Measurements from ENCODE around the gene UGT1A10. TPM values are rescaled to one million over a fixed set of nuclear protein-coding genes. Genes with fewer than 3 reads are reported as not detected.

UGT1A10 gene
- total RNA-seq, 1 donor from 2014 or later, result not detected

DNA sequence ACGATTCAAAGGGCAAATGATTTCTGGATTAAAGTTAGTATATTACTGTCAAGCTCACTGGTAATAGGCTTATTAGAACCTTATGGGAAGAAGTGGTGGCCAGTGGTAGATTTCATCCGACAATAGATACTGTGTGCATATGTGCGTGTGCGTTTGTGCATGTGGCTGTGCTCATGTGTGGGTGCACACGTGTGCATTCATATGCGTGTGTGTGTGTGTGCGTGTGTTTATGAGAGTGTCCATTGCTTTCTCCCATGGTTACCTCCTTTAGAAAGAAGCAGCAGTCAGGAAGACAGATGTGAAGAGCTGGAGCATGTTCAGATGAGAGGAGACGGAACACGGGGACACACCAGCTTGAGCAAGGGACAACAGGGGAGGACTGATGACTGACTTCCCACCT, 133.0 kb downstream of the UGT1A10 start:
- peaks cover 21% of the 10 kb centered on the region for H3K27me3 Mint-ChIP-seq (ENCODE audit: low read depth)
- H3K9me3 Mint-ChIP-seq (ENCODE audit: low read depth), result no peaks in the 10 kb centered on the region
- TF ChIP-seq, protein P1, sequence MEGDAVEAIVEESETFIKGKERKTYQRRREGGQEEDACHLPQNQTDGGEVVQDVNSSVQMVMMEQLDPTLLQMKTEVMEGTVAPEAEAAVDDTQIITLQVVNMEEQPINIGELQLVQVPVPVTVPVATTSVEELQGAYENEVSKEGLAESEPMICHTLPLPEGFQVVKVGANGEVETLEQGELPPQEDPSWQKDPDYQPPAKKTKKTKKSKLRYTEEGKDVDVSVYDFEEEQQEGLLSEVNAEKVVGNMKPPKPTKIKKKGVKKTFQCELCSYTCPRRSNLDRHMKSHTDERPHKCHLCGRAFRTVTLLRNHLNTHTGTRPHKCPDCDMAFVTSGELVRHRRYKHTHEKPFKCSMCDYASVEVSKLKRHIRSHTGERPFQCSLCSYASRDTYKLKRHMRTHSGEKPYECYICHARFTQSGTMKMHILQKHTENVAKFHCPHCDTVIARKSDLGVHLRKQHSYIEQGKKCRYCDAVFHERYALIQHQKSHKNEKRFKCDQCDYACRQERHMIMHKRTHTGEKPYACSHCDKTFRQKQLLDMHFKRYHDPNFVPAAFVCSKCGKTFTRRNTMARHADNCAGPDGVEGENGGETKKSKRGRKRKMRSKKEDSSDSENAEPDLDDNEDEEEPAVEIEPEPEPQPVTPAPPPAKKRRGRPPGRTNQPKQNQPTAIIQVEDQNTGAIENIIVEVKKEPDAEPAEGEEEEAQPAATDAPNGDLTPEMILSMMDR (IDR thresholded peaks at IDR 0.05), result no peak
- H3K27ac Mint-ChIP-seq (ENCODE audit: unreplicated experiment), result no peak overlapping the region
- no peak overlapping the region for H3K4me3 Mint-ChIP-seq (ENCODE audit: unreplicated experiment)
- peaks cover 1% of the 10 kb centered on the region for H3K36me3 Mint-ChIP-seq (ENCODE audit: low read depth)
- DNase-seq (ENCODE audit: low spot score), result no peak
- H3K4me1 Mint-ChIP-seq (ENCODE audit: low read depth), result peaks cover 4% of the 10 kb centered on the region

DNA sequence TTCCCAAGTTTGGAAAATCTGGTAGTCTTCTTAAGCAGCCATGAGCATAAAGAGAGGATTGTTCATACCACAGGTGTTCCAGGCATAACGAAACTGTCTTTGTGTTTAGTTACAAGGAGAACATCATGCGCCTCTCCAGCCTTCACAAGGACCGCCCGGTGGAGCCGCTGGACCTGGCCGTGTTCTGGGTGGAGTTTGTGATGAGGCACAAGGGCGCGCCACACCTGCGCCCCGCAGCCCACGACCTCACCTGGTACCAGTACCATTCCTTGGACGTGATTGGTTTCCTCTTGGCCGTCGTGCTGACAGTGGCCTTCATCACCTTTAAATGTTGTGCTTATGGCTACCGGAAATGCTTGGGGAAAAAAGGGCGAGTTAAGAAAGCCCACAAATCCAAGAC, 135.9 kb downstream of the UGT1A10 start:
- peaks cover 19% of the 10 kb centered on the region for H3K27me3 Mint-ChIP-seq (ENCODE audit: low read depth)
- H3K27ac Mint-ChIP-seq (ENCODE audit: unreplicated experiment), result no peak overlapping the region
- H3K36me3 Mint-ChIP-seq (ENCODE audit: low read depth), result peaks cover 1% of the 10 kb centered on the region
- no peaks in the 10 kb centered on the region for H3K4me1 Mint-ChIP-seq (ENCODE audit: low read depth)
- no peak for DNase-seq (ENCODE audit: low spot score)
- no peak overlapping the region for H3K4me3 Mint-ChIP-seq (ENCODE audit: unreplicated experiment)
- TF ChIP-seq, protein P1 (IDR thresholded peaks at IDR 0.05), result no peak
- peaks cover 6% of the 10 kb centered on the region for H3K9me3 Mint-ChIP-seq (ENCODE audit: low read depth)

DNA sequence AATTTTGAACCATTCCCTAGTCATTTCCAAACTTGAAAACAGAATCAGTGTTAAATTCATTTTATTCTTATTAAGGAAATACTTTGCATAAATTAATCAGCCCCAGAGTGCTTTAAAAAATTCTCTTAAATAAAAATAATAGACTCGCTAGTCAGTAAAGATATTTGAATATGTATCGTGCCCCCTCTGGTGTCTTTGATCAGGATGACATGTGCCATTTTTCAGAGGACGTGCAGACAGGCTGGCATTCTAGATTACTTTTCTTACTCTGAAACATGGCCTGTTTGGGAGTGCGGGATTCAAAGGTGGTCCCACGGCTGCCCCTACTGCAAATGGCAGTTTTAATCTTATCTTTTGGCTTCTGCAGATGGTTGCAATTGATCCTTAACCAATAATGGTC, 136.3 kb downstream of the UGT1A10 start:
- Mint-ChIP-seq H3K4me3 (ENCODE audit: unreplicated experiment) (no peak overlapping the region), H3K9me3 (ENCODE audit: low read depth) (peaks cover 6% of the 10 kb centered on the region), H3K27me3 (ENCODE audit: low read depth) (peaks cover 16% of the 10 kb centered on the region), H3K36me3 (ENCODE audit: low read depth) (peaks cover 1% of the 10 kb centered on the region), H3K4me1 (ENCODE audit: low read depth) (no peaks in the 10 kb centered on the region), H3K27ac (ENCODE audit: unreplicated experiment) (no peak overlapping the region)
- no peak for DNase-seq (ENCODE audit: low spot score)
- TF ChIP-seq, protein P1 (IDR thresholded peaks at IDR 0.05), result peak; percentile 53

DNA sequence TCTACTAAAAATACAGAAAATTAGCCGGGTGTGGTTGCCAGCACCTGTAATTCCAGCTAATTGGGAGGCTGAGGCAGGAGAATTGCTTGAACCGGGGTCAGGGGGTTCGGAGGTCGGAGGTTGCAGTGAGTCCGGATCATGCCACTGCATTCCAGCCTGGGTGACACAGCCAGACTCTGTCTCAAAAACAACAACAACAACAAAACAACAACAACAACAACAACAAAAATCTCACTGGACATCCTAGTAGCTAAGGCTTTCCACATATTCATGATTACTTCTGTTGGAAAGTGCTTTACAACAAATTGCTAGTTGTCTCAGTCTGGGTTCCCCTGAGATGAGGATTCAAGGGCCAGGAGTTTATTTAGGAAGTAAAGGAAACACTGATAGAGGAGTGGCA, 137.6 kb downstream of the UGT1A10 start:
- TF ChIP-seq, protein P1 (IDR thresholded peaks at IDR 0.05), result no peak
- no peak for DNase-seq (ENCODE audit: low spot score)
- peaks cover 10% of the 10 kb centered on the region for H3K9me3 Mint-ChIP-seq (ENCODE audit: low read depth)

DNA sequence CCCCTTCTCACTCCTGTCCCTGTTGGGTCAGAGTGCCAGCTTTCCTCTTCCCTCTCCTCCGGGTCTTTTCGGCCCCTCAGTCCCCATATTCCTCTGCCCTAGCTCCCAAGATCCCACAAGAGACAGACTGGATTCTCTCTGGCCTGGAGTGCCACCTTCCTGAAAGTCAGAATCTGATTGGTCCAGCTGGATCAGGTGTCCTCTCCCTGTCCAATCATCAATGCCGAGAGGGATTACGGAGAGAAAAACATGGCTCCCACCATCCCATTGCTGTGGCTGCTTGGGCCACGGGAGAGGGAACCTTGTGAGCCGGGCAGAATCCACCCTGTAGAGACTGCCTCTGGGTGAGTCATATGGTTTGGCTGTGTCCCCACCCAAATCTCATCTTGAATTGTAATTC, 139.2 kb downstream of the UGT1A10 start:
- no peak for DNase-seq (ENCODE audit: low spot score)
- no peak overlapping the region for H3K4me3 Mint-ChIP-seq (ENCODE audit: unreplicated experiment)
- H3K4me1 Mint-ChIP-seq (ENCODE audit: low read depth), result no peaks in the 10 kb centered on the region
- H3K27ac Mint-ChIP-seq (ENCODE audit: unreplicated experiment), result no peak overlapping the region
- H3K27me3 Mint-ChIP-seq (ENCODE audit: low read depth), result peaks cover 19% of the 10 kb centered on the region
- TF ChIP-seq, protein P1 (IDR thresholded peaks at IDR 0.05), result no peak
- H3K9me3 Mint-ChIP-seq (ENCODE audit: low read depth), result peaks cover 10% of the 10 kb centered on the region
- H3K36me3 Mint-ChIP-seq (ENCODE audit: low read depth), result peaks cover 6% of the 10 kb centered on the region

More for the DNA sequence above, 137.6 kb downstream of the UGT1A10 start:
- Mint-ChIP-seq H3K27ac (ENCODE audit: unreplicated experiment) (no peak overlapping the region), H3K4me1 (ENCODE audit: low read depth) (no peaks in the 10 kb centered on the region), H3K4me3 (ENCODE audit: unreplicated experiment) (no peak overlapping the region), H3K36me3 (ENCODE audit: low read depth) (peaks cover 6% of the 10 kb centered on the region), H3K27me3 (ENCODE audit: low read depth) (peaks cover 16% of the 10 kb centered on the region)
